MM.1S (cell line): Measurements from ENCODE around the gene NEDD8.
A peak's percentile ranks its signal among the peaks of the same experiment; 100 is the strongest.

Source experiments
- DNase-seq: peaks from one replicate; pipeline ENCODE4 v3.0.0-alpha.2; 2015
- H2AFZ ChIP-seq: fragments of 300-600 bp; sonication (generic); 2 replicates; pipeline ENCODE4 v1.6.0; 2016; ENCODE audit warnings: antibody characterized with exemption, low read length
- H3F3A ChIP-seq: fragments of 300-600 bp; sonication (generic); 2 replicates; pipeline ENCODE4 v1.6.1; 2016; ENCODE audit warnings: mild to moderate bottlenecking, antibody characterized with exemption, low read length, moderate library complexity, mixed read lengths; ENCODE audit not compliant: insufficient read depth
- H3K27ac ChIP-seq: fragments of 300-600 bp; sonication (generic); 2 replicates; pipeline ENCODE4 v1.5.1; 2016; ENCODE audit warnings: mild to moderate bottlenecking, low read length
- H3K27me3 ChIP-seq: fragments of 300-600 bp; sonication (generic); replicated peaks from 2 replicates; pipeline ENCODE4 v1.6.0; 2016; ENCODE audit warnings: low read length; ENCODE audit not compliant: insufficient read depth
- H3K36me3 ChIP-seq: fragments of 300-600 bp; sonication (generic); replicated peaks from 2 replicates; pipeline ENCODE4 v1.6.1; 2016; ENCODE audit warnings: mild to moderate bottlenecking, low read length, mixed read lengths; ENCODE audit not compliant: insufficient read depth
- H3K4me1 ChIP-seq: fragments of 300-600 bp; sonication (generic); 2 replicates; pipeline ENCODE4 v1.6.1; 2016; ENCODE audit warnings: low read length, mixed read lengths
- H3K4me2 ChIP-seq: fragments of 300-600 bp; sonication (generic); 2 replicates; pipeline ENCODE4 v1.6.0; 2016; ENCODE audit warnings: low read depth, low read length
- H3K4me3 ChIP-seq: fragments of 300-600 bp; sonication (generic); 2 replicates; pipeline ENCODE4 v1.5.1; 2016; ENCODE audit warnings: low read length, mixed read lengths
- H3K79me2 ChIP-seq: fragments of 300-600 bp; sonication (generic); 2 replicates; pipeline ENCODE4 v1.6.1; 2016; ENCODE audit warnings: mixed run types, low read length, mixed read lengths
- H3K9ac ChIP-seq: fragments of 300-600 bp; sonication (generic); 2 replicates; pipeline ENCODE4 v1.6.1; 2016; ENCODE audit warnings: low read length, mixed read lengths
- H3K9me2 ChIP-seq: fragments of 300-600 bp; sonication (generic); replicated peaks from 2 replicates; pipeline ENCODE4 v1.6.1; 2016; ENCODE audit warnings: mild to moderate bottlenecking, low read length, mixed read lengths; ENCODE audit not compliant: insufficient read depth
- H3K9me3 ChIP-seq: fragments of 300-600 bp; sonication (generic); replicated peaks from 2 replicates; pipeline ENCODE4 v1.6.1; 2016; ENCODE audit warnings: mild to moderate bottlenecking, low read length, mixed read lengths; ENCODE audit not compliant: insufficient read depth
- H4K20me1 ChIP-seq: fragments of 300-600 bp; sonication (generic); 2 replicates; pipeline ENCODE4 v1.6.1; 2016; ENCODE audit warnings: mild to moderate bottlenecking, low read length, moderate library complexity, mixed read lengths; ENCODE audit not compliant: insufficient read depth
- CTCF ChIP-seq: fragments of 300-600 bp; sonication (generic); IDR thresholded peaks from 2 replicates; pipeline ENCODE4 v1.5.1; 2016; ENCODE audit warnings: antibody characterized with exemption, low read length, mixed read lengths
- EZH2 ChIP-seq: fragments of 300-600 bp; sonication (generic); optimal IDR thresholded peaks from 2 replicates; pipeline ENCODE3; 2017; ENCODE audit warnings: low read depth, mild to moderate bottlenecking, antibody characterized with exemption, low read length, mixed read lengths
- EZH2phosphoT487 ChIP-seq: fragments of 300-600 bp; sonication (generic); IDR thresholded peaks from 2 replicates; pipeline ENCODE4 v1.6.1; 2018; ENCODE audit warnings: antibody characterized with exemption, low read length

The NEDD8 gene

GRCh38 chr14:24241829-24242443 lies 9.8 kb upstream of the NEDD8 start:
- H3K4me3 ChIP-seq: peak overlapping the region; percentile 84
- peaks cover 16% of the 10 kb centered on the region; the same call in 1 of the 2 replicates for H3F3A ChIP-seq
- H3K36me3 ChIP-seq: no peaks in the 10 kb centered on the region
- H2AFZ ChIP-seq: 0 out of 2 replicates have a peak overlapping the region, but pooled peaks have one; percentile 67
- H4K20me1 ChIP-seq: no peaks in the 10 kb centered on the region
- H3K4me1 ChIP-seq: peaks cover 11% of the 10 kb centered on the region; the same call in 1 of the 2 replicates
- no peak for TF ChIP-seq EZH2
- no peak for TF ChIP-seq CTCF
- TF ChIP-seq EZH2phosphoT487: no peak
- no peaks in the 10 kb centered on the region for H3K27me3 ChIP-seq
- peak; percentile 84 for DNase-seq
- no peaks in the 10 kb centered on the region for H3K9me3 ChIP-seq
- peak overlapping the region; percentile 88 for H3K9ac ChIP-seq
- H3K9me2 ChIP-seq: no peaks in the 10 kb centered on the region
- peak overlapping the region; percentile 63 for H3K4me2 ChIP-seq
- H3K27ac ChIP-seq: peak overlapping the region; percentile 97
- H3K79me2 ChIP-seq: peaks cover 22% of the 10 kb centered on the region

DNA sequence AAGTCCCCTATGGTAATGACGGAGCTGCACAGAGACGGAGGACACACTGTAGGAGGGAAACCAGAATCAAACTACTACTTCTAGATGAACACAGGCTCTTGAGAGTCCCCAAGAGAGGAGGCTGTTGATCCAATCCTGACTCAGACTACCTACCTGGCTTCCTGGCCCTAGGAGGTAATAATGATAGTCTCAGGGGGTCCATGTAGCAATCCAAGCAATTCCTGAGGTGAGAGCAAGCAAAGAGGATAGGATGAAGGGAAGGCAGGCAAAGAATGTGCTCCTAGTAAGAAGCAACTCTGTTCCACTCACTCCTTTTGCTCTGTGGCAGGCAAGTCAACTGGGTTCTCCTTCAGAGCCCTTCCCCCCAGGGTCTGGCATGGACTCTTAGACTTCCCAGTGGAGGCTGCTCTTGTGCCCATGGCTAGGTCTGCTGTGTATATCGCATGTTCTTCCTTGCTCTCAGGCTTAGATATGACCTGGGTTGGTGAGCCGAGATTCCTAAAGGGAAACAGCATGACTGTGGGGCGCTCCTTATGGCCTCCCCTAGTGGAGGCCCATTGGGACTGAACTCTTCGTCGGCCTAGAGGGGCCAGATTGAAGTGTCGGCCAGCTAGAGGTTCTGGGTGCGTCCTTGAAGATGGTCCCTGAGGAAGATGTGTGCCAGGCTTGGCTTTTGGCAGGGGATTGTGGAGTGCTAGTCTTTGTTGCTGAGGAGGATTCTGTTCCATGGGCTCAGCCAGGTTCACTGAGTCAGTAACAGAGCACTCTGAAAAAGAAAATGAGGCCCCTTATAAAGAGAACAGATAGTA lies 8.1 kb upstream of the NEDD8 start:
- DNase-seq: no peak
- TF ChIP-seq EZH2phosphoT487 (no peak), CTCF (no peak), EZH2 (no peak)
- Histone ChIP-seq H3K9me3 (no peaks in the 10 kb centered on the region), H3K79me2 (peaks cover 22% of the 10 kb centered on the region), H4K20me1 (no peaks in the 10 kb centered on the region), H3K9me2 (no peaks in the 10 kb centered on the region), H2AFZ (no peak overlapping the region), H3K27me3 (no peaks in the 10 kb centered on the region), H3K4me1 (peaks cover 11% of the 10 kb centered on the region; the same call in 1 of the 2 replicates), H3K9ac (no peak overlapping the region), H3K36me3 (no peaks in the 10 kb centered on the region), H3K27ac (no peak overlapping the region), H3K4me2 (no peak overlapping the region), H3F3A (peaks cover 11% of the 10 kb centered on the region; the same call in 1 of the 2 replicates), H3K4me3 (no peak overlapping the region)

GRCh38 chr14:24238527-24239037 lies 6.4 kb upstream of the NEDD8 start:
- no peak overlapping the region for H3K4me3 ChIP-seq
- H4K20me1 ChIP-seq: no peaks in the 10 kb centered on the region
- no peak for DNase-seq
- peaks cover 27% of the 10 kb centered on the region for H3K79me2 ChIP-seq
- no peaks in the 10 kb centered on the region for H3K36me3 ChIP-seq
- H3K9me3 ChIP-seq: no peaks in the 10 kb centered on the region
- H3K4me2 ChIP-seq: no peak overlapping the region
- H3K9ac ChIP-seq: no peak overlapping the region
- H3K27me3 ChIP-seq: no peaks in the 10 kb centered on the region
- no peak overlapping the region for H3K27ac ChIP-seq
- H3F3A ChIP-seq: peaks cover 10% of the 10 kb centered on the region; the same call in 1 of the 2 replicates
- no peak for TF ChIP-seq EZH2
- TF ChIP-seq CTCF: no peak
- no peak for TF ChIP-seq EZH2phosphoT487
- H3K9me2 ChIP-seq: no peaks in the 10 kb centered on the region
- no peak overlapping the region for H2AFZ ChIP-seq
- peaks cover 10% of the 10 kb centered on the region for H3K4me1 ChIP-seq
